ENCODE measurements around the gene CHRDL2. TPM values are rescaled to one million over a fixed set of nuclear protein-coding genes. Genes with fewer than 3 reads are reported as not detected.

CHRDL2 gene
- total RNA-seq, 6 experiments from 2014 or later: not detected

DNA sequence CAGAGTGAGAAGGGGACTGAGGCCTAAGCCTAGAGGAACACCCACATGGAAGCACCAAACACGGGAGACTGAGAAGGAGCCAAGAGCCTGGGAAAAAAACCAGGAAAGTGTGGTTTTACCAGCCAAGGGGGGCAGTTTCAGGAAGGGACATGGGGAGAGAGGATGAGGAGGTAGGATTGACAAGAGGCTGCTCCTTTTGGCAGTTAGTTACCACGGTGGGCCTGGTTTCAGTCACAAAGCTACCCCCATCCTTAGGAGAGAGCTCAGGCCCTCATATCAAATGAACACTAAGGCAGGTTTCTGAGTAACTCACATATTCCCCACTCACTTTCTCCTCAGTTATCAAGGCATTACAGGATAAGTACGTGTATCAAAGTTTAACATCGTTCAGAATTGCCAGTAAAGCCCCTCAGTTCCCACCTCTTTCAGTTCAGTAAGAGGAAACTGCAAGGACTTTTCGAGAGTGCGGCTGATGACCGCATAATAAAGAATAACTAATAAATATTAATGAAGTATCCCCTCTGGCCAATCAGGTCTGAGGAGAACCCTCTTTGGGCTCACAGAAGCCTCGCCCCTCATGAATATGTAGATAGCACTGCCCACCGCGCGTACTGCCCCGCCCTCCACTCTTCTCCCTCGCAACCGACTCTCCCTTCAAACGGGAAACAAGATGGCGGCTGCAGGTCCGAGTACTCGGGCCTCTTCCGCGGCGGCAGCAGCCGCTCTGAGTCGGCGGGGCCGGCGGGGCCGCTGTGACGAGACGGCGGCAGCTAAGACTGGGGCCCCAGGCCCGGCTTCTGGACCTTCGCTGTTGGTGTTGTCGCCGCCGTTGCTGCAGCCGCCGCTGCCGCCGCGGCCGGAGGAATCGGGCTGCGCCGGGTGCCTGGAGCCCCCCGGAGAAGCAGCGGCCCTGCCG lies 17.2 kb upstream of the CHRDL2 start, which contains the start of gene RNF169:
TSS of gene RNF169 (plus strand) at position 639 of the 916 bp plus-strand sequence. CDS start at position 671, 32 bp downstream.
- TF ChIP-seq CTCF (IDR thresholded peaks at IDR 0.05): no peak
- Mint-ChIP-seq H3K4me1 (ENCODE audit: low read depth) (peaks cover 42% of the 10 kb centered on the region), H3K9me3 (no peaks in the 10 kb centered on the region), H3K27ac (peak within 1 kb of the TSS; percentile 88), H3K36me3 (ENCODE audit: low read depth) (no peaks in the 10 kb centered on the region), H3K4me3 (peak within 1 kb of the TSS; percentile 96), H3K27me3 (ENCODE audit: insufficient read depth) (peaks cover 5% of the 10 kb centered on the region)
- peak; percentile 95 for DNase-seq

- Mint-ChIP-seq H3K27me3 (ENCODE audit: insufficient read depth) (peaks cover 8% of the 10 kb centered on the region), H3K27ac (no peak overlapping the region), H3K36me3 (ENCODE audit: low read depth) (no peaks in the 10 kb centered on the region), H3K9me3 (no peaks in the 10 kb centered on the region), H3K4me3 (no peak overlapping the region), H3K4me1 (ENCODE audit: low read depth) (peaks cover 35% of the 10 kb centered on the region)
- no peak for DNase-seq
- no peak for TF ChIP-seq CTCF (IDR thresholded peaks at IDR 0.05)
Measured at GRCh38 chr11:74746868-74747267, 15.6 kb upstream of the CHRDL2 start.

DNA sequence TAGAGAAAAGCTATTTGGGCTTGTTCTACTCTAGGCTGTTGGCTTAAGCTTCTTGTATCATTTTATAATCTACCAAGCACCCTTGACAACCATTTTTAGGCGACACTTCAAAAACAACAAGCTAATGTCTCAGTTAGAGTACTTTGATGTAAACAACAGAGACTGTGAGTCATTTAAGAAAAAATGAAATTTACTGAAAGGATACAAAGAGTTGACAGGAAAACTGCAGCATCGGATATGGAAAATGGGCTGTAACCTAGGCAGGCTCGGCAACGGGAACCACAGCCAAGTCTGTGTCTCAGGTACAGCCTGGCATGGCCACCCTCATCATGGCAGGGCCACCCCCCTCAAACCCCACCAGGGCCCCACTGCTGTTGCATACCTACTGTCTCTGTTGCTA lies 13.1 kb upstream of the CHRDL2 start:
- no peak for TF ChIP-seq CTCF (IDR thresholded peaks at IDR 0.05)
- Mint-ChIP-seq H3K36me3 (ENCODE audit: low read depth) (no peaks in the 10 kb centered on the region), H3K4me1 (ENCODE audit: low read depth) (peaks cover 15% of the 10 kb centered on the region), H3K27ac (no peak overlapping the region), H3K9me3 (no peaks in the 10 kb centered on the region), H3K27me3 (ENCODE audit: insufficient read depth) (peaks cover 6% of the 10 kb centered on the region; the same call in 1 of the 2 replicates), H3K4me3 (no peak overlapping the region)
- no peak for DNase-seq

GRCh38 chr11:74743640-74744039 lies 12.4 kb upstream of the CHRDL2 start:
- peaks cover 15% of the 10 kb centered on the region for H3K4me1 Mint-ChIP-seq (ENCODE audit: low read depth)
- no peak overlapping the region for H3K27ac Mint-ChIP-seq
- H3K27me3 Mint-ChIP-seq (ENCODE audit: insufficient read depth): peaks cover 6% of the 10 kb centered on the region; the same call in 1 of the 2 replicates
- no peak for TF ChIP-seq CTCF (IDR thresholded peaks at IDR 0.05)
- no peaks in the 10 kb centered on the region for H3K9me3 Mint-ChIP-seq
- no peak overlapping the region for H3K4me3 Mint-ChIP-seq
- no peak for DNase-seq
- no peaks in the 10 kb centered on the region for H3K36me3 Mint-ChIP-seq (ENCODE audit: low read depth)

DNA sequence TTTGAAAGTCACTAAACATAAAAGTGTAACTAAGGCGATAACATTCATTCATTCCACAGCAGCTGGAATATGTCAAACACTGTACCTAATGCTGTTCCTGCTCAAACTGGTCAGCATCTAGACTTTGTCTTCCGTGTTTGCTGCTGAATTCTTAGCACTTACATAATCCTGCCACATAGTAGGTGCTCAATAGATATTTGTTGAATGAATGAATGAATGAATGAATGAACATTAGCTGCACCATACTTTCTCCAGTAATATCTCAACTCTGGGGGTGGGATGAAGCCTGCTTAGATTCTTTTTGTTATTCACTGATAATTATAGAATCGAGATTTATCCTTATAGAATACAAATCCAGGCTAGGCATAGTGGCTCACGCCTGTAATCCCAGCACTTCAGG lies 10.8 kb upstream of the CHRDL2 start:
- Mint-ChIP-seq H3K4me3 (no peak overlapping the region), H3K27me3 (ENCODE audit: insufficient read depth) (peaks cover 8% of the 10 kb centered on the region), H3K36me3 (ENCODE audit: low read depth) (no peaks in the 10 kb centered on the region), H3K9me3 (no peaks in the 10 kb centered on the region), H3K4me1 (ENCODE audit: low read depth) (peaks cover 4% of the 10 kb centered on the region; the same call in 1 of the 2 replicates), H3K27ac (no peak overlapping the region)
- TF ChIP-seq CTCF (IDR thresholded peaks at IDR 0.05): no peak
- DNase-seq: no peak

All from HFFc6 (cell line).